Measurements from ENCODE around the gene SNN.

The SNN gene

DNA sequence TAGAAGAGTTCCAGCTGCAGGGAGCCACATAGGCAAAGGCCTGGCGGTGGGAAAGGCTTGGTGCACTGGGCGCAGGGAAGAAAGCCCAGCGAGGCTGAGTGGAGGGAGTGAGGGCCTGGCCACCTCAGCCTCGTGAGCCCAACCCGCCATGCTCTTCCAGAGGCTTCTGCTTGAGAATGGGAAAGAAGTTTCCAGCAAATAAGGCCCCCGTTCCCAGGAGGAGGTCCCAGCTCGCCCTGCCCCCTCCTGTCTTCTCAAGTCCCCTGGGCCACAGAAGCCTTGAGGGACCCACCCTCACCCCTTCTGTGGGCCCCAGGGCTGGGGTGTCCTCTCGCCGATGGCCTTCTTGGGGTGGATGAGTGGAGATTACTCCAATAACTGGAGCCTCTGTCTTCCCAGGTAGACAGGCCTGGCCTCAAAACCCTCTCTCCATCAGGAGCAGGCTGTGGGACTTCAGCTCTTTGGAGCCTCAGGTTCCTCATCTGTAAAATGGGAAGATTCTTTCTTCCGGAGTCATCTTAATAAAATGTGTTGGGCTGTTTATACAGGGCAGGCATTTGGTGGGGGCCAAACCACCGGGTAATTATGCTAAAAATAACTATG, 933 bp upstream of the SNN start:
- Histone ChIP-seq H3K27ac (no peak overlapping the region; the same call in 1 of the 2 replicates), H3K27me3 (ENCODE audit: insufficient read depth, low read depth, severe bottlenecking) (no peaks in the 10 kb centered on the region), H3K4me3 (ENCODE audit: low read depth, low read length) (no peak overlapping the region), H3K36me3 (no peaks in the 10 kb centered on the region), H3K9me3 (ENCODE audit: severe bottlenecking) (no peaks in the 10 kb centered on the region)
- no peak for DNase-seq
- TF ChIP-seq, protein P1, sequence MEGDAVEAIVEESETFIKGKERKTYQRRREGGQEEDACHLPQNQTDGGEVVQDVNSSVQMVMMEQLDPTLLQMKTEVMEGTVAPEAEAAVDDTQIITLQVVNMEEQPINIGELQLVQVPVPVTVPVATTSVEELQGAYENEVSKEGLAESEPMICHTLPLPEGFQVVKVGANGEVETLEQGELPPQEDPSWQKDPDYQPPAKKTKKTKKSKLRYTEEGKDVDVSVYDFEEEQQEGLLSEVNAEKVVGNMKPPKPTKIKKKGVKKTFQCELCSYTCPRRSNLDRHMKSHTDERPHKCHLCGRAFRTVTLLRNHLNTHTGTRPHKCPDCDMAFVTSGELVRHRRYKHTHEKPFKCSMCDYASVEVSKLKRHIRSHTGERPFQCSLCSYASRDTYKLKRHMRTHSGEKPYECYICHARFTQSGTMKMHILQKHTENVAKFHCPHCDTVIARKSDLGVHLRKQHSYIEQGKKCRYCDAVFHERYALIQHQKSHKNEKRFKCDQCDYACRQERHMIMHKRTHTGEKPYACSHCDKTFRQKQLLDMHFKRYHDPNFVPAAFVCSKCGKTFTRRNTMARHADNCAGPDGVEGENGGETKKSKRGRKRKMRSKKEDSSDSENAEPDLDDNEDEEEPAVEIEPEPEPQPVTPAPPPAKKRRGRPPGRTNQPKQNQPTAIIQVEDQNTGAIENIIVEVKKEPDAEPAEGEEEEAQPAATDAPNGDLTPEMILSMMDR (IDR thresholded peaks at IDR 0.05; ENCODE audit: low read depth, low read length): no peak

DNA sequence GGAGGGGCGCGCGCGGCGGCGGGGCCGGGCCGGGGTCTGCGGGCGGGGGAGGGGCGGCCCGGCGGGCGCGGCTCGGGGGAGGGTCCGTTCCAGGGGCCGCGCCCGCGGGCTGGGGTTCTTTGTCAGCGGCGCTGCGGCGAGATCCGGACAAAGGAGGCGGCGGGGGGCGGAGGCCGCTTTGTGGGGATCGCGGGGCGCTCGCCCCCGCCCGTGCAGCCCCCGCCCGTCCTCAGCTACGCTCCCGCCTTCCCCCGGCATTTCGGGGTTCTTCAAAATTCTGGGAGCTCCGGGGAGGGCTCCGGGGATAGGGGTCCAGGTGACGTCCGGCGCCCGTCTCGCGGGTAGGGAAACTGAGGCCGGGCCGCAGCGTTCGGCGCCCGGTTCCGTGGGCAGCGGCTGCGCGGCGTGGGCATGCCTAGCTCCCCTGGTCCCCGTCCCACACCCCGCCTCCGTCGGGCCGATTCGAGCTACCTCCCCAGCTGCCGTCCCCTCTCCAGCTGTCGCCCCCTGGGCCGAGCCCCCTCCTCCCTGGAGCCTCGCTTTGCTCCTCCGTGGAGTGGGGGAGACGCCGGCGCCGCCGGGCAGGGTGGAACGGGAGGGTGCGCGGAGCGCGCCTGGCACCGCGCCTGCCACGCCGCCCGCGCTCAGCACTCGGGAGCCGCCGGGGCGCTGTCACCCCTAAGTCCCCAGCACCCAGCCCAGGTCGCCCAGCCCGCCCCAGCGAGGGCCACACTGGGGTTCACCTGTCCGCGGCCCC, 546 bp downstream of the SNN start:
- H3K27ac ChIP-seq: peak overlapping the region; percentile 59
- TF ChIP-seq, protein P1 (IDR thresholded peaks at IDR 0.05; ENCODE audit: low read depth, low read length): no peak
- H3K36me3 ChIP-seq: peaks cover 4% of the 10 kb centered on the region; the same call in 1 of the 2 replicates
- no peak for DNase-seq
- H3K27me3 ChIP-seq (ENCODE audit: insufficient read depth, low read depth, severe bottlenecking): no peaks in the 10 kb centered on the region
- H3K4me3 ChIP-seq (ENCODE audit: low read depth, low read length): peak overlapping the region; percentile 53
- H3K9me3 ChIP-seq (ENCODE audit: severe bottlenecking): no peaks in the 10 kb centered on the region

DNA sequence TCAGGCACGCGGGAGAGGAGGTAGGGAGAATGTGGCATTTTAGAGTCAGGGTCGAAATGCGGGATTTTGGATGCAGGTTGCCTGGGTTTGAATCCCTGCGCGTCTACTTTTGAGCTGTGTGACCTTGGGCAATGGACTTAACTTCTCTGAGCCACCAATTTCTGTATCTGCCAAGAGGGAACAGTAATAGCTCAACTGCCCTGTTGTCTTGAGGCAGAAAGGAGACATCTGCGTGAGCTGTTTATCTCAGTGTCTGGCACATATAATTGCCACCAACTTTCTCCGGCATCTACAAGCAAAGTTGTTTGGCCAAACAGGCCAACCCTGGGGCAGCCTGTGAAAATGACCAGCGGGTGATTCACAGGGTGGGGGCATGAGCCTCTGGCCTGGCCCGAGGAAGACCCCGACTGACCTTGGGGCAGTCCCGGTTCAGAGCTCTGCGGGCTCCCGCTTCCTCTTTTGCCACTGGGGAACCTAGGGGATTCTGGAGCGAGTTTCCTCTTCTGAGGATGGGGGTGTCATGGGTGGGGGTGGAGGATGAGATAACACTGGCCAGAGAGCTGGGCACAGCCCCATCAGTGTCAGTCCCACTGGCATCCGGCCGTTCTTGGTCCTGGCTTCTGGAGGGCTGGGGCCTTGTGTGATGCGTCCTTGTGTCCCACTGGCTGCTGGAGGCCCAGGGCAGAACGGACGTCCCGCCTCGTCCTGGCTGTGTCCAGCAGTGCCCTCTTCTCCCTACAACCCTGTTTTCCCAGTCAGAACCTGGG, 1.3 kb downstream of the SNN start:
- no peaks in the 10 kb centered on the region for H3K9me3 ChIP-seq (ENCODE audit: severe bottlenecking)
- no peak overlapping the region for H3K27ac ChIP-seq
- no peak overlapping the region for H3K4me3 ChIP-seq (ENCODE audit: low read depth, low read length)
- TF ChIP-seq, protein P1 (IDR thresholded peaks at IDR 0.05; ENCODE audit: low read depth, low read length): no peak
- H3K27me3 ChIP-seq (ENCODE audit: insufficient read depth, low read depth, severe bottlenecking): no peaks in the 10 kb centered on the region
- peaks cover 4% of the 10 kb centered on the region; the same call in 1 of the 2 replicates for H3K36me3 ChIP-seq
- no peak for DNase-seq

DNA sequence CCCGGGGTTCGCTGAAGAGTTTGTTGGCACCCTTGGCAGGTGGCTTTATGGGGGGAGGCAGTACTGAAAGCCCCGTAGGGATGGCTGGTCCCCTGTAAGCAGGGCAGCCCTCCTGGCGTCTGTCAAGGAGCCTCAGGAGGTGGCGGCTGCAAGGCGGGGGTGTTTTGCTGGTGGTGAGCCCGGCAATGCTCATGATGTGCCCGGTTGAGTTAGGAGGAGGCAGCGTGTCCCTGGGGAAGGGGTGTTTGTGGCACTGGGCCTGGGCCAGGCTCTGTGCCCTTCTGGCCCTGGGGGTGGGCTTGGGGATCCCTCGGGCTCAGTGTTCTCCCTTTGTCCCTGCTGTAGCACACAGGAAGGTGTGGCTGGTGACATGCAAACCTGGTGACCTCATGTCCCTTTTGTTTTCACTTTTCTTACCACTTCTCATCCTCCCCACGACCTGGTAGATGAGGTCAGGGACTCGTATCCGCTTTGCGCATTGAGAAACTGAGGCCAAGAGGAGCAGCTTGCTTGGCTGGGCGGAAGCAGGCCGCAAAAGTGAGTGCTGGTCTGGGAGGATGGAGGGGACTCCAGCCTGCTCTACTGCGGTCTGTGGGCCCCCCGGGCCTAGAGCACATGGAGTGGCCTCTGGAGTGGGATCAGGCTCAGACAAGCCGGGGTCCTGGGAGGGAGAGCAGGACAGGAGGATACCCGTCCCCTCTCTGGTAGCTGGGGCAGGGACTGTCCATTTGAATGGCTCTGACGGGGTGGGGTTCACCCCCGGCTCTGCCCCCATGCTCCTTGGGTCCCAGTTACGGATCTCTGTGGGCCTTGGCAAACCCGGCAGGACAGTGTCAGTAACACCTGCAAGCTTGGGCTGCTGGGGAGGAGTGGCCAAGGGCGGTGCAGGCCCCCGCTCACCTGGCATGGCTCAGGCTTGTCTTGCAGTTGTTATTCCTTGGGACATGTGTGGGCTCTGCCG, 2.2 kb downstream of the SNN start:
- Histone ChIP-seq H3K27ac (no peak overlapping the region), H3K4me3 (ENCODE audit: low read depth, low read length) (no peak overlapping the region), H3K36me3 (peaks cover 9% of the 10 kb centered on the region), H3K9me3 (ENCODE audit: severe bottlenecking) (no peaks in the 10 kb centered on the region), H3K27me3 (ENCODE audit: insufficient read depth, low read depth, severe bottlenecking) (no peaks in the 10 kb centered on the region)
- DNase-seq: no peak
- TF ChIP-seq, protein P1 (IDR thresholded peaks at IDR 0.05; ENCODE audit: low read depth, low read length): no peak

DNA sequence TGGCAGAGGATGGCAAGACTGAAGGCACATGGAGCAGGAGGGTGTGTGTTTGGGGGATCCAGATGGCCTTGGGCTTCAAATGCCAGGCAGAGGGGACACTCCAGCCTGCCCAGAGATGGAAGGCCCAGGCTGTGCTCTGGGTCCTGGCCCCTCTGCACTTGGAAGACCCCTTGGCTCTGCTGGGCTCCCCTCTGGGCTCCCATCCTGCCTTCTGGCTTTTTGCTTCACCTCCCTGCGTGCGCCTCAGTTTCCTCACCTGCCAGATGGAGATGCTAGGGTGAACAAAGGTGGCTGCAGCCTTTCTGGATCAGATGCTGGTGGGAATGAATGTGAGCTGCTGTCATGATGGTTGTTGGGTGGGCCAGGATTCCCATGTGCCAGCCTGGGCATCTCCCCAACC, 3.0 kb downstream of the SNN start:
- TF ChIP-seq, protein P1 (IDR thresholded peaks at IDR 0.05; ENCODE audit: low read depth, low read length): no peak
- H3K27ac ChIP-seq: no peak overlapping the region
- H3K36me3 ChIP-seq: peaks cover 17% of the 10 kb centered on the region
- DNase-seq: no peak
- no peak overlapping the region for H3K4me3 ChIP-seq (ENCODE audit: low read depth, low read length)
- H3K27me3 ChIP-seq (ENCODE audit: insufficient read depth, low read depth, severe bottlenecking): no peaks in the 10 kb centered on the region
- no peaks in the 10 kb centered on the region for H3K9me3 ChIP-seq (ENCODE audit: severe bottlenecking)
